ENCODE results near the gene LGALS1. TPM values are rescaled to one million over a fixed set of nuclear protein-coding genes. Genes with fewer than 3 reads are reported as not detected.
"Not testable (repeated sequence)": the region's sequence is repeated elsewhere in the genome, so short reads cannot be mapped to it uniquely, and the experiment has no call there.

Gene LGALS1
- total and polyA plus RNA-seq, 4 donors: 1,050 to 3,139 (median 1,511) TPM

GRCh38 chr22:37686002-37686982, 10.9 kb downstream of the LGALS1 start, which contains the start of gene NOL12:
TSS of gene NOL12 (plus strand) at chr22:37686343. CDS start at chr22:37686393, 50 bp downstream.
- Histone ChIP-seq H3K4me1 (ENCODE audit: control insufficient read depth in 1 of 2, insufficient read depth in 2 of 2, low read length in 2 of 2) (no peaks in the 10 kb centered on the region), H3K27me3 (ENCODE audit: control insufficient read depth in 1 of 2, insufficient read depth in 2 of 2, low read length in 1 of 2) (no peaks in the 10 kb centered on the region), H3K27ac (ENCODE audit: low read depth in 1 of 2, low read length in 2 of 2) (peak within 1 kb of the TSS in 1 of 2 donors; percentile 46), H3K36me3 (ENCODE audit: control insufficient read depth in 1 of 2, insufficient read depth in 2 of 2, low read length in 1 of 2) (no peaks in the 10 kb centered on the region), H3K4me3 (ENCODE audit: low read length in 2 of 2) (peak within 1 kb of the TSS; percentile 55 to 58), H3K9me3 (ENCODE audit: control insufficient read depth, low read length) (no peaks in the 10 kb centered on the region)
- intact Hi-C loops (cut with DNase I): loop anchor here (5.0 kb wide), 2 partner anchors 56 to 61 kb away; no protein-coding TSS in a partner anchor
- 1 to 2% methylated on average over 55 to 62 of the region's 62 CpGs for WGBS, 2 donors
- ATAC-seq (ENCODE audit: low FRiP score) (peak; percentile 94), DNase-seq (peak; percentile 88 to 93)

DNA sequence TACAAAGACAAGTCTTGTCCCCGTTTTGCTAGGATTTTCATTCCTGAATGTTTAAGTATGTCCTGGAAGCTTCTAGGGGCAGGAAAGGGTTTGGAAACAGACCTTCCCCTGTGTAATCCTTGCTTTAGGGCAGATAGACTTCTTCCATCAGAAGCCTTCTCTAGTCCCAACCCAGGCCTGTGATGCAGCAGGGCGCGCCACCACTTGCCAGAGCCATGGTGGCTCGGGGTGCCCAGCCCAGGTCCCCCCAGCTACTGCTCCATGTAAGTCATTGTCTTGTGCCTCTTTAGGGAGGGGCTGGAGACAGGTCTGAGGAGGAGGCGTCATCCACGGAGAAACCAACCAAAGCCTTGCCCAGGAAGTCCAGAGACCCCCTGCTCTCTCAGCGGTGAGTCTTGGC, 15.0 kb downstream of the LGALS1 start:
- Histone ChIP-seq H3K4me3 (ENCODE audit: low read length in 2 of 2) (no peak overlapping the region), H3K27ac (ENCODE audit: low read depth in 1 of 2, low read length in 2 of 2) (no peak overlapping the region), H3K9me3 (ENCODE audit: control insufficient read depth, low read length) (no peaks in the 10 kb centered on the region), H3K27me3 (ENCODE audit: control insufficient read depth in 1 of 2, insufficient read depth in 2 of 2, low read length in 1 of 2) (no peaks in the 10 kb centered on the region), H3K4me1 (ENCODE audit: control insufficient read depth in 1 of 2, insufficient read depth in 2 of 2, low read length in 2 of 2) (no peaks in the 10 kb centered on the region), H3K36me3 (ENCODE audit: control insufficient read depth in 1 of 2, insufficient read depth in 2 of 2, low read length in 1 of 2) (no peaks in the 10 kb centered on the region)
- WGBS, 2 donors: 92 to 94% methylated on average over 7 of the region's 7 CpGs
- no peak for ATAC-seq (ENCODE audit: low FRiP score)
- no peak for DNase-seq
- intact Hi-C loops (cut with DNase I): no loop called here

DNA sequence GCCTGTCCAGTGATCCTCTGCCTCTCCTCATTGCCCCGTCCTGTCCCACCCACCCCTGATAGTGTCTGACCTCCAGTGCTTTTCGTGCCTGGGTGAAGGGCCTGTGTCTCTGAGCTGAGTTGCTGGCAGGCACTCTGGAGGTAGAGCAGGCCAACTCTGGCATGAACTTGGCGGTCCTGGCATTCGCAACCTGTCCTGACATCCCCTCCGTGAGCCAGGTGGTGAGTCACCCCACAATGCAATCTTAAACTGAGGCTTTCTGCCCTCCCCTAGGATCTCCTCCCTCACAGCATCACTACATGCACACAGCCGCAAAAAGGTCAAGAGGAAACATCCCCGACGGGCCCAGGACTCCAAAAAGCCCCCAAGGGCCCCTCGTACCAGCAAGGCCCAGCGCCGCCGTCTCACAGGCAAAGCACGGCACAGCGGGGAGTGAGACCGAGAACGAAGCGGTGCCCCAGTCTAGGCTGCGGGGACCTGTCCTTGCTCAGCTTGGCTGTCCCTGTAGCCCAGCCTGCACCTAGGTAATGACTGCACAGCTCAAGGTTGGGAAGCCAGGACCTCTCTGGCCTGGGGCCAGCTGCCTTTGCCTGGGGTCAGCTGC, 15.6 kb downstream of the LGALS1 start:
- H3K4me3 ChIP-seq (ENCODE audit: low read length in 2 of 2): no peak overlapping the region
- intact Hi-C loops (cut with DNase I): no loop called here
- DNase-seq: no peak
- H3K4me1 ChIP-seq (ENCODE audit: control insufficient read depth in 1 of 2, insufficient read depth in 2 of 2, low read length in 2 of 2): no peaks in the 10 kb centered on the region
- H3K36me3 ChIP-seq (ENCODE audit: control insufficient read depth in 1 of 2, insufficient read depth in 2 of 2, low read length in 1 of 2): no peaks in the 10 kb centered on the region
- no peak for ATAC-seq (ENCODE audit: low FRiP score)
- H3K27me3 ChIP-seq (ENCODE audit: control insufficient read depth in 1 of 2, insufficient read depth in 2 of 2, low read length in 1 of 2): no peaks in the 10 kb centered on the region
- H3K9me3 ChIP-seq (ENCODE audit: control insufficient read depth, low read length): no peaks in the 10 kb centered on the region
- no peak overlapping the region for H3K27ac ChIP-seq (ENCODE audit: low read depth in 1 of 2, low read length in 2 of 2)
- WGBS, 2 donors: 86 to 89% methylated on average over 18 of the region's 18 CpGs

DNA sequence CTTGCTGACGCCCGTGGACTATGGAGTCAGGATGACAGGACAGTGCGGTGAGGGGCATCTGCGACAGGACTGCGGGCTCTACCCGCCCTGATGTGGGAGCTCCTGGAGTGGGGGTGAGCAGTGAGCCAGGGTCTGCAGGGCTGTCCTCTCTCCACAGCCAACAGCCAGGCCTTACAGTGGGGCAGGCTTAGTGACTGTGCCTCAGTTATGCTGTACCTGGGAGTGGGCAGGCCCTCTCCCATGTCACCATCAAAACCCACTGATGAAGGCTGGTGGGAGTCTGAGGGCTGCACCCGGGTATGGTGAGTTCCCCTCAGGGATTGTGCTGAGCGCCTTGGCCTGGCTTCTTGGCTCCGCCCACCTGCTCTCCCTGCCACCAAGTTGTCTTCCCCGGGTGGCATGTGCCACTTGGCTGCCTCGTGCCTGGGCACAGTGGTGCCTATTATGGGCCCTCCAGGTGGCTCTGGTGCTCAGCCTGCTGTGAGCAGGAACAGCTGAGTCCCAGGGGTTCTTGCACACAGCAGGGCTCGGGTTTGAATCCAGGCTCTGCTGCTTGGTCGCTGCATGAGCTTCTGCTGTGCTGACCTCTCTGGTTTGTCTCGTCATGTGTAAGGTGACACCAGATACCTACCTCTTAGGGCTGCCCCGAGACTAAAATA, 17.3 kb downstream of the LGALS1 start:
- Histone ChIP-seq H3K27ac (ENCODE audit: low read depth in 1 of 2, low read length in 2 of 2) (no peak overlapping the region), H3K9me3 (ENCODE audit: control insufficient read depth, low read length) (no peaks in the 10 kb centered on the region), H3K36me3 (ENCODE audit: control insufficient read depth in 1 of 2, insufficient read depth in 2 of 2, low read length in 1 of 2) (no peaks in the 10 kb centered on the region), H3K4me3 (ENCODE audit: low read length in 2 of 2) (no peak overlapping the region), H3K27me3 (ENCODE audit: control insufficient read depth in 1 of 2, insufficient read depth in 2 of 2, low read length in 1 of 2) (no peaks in the 10 kb centered on the region), H3K4me1 (ENCODE audit: control insufficient read depth in 1 of 2, insufficient read depth in 2 of 2, low read length in 2 of 2) (no peaks in the 10 kb centered on the region)
- intact Hi-C loops (cut with DNase I): no loop called here
- ATAC-seq (ENCODE audit: low FRiP score) (no peak), DNase-seq (no peak)
- 87 to 89% methylated on average over 15 of the region's 15 CpGs for WGBS, 2 donors

- H3K27me3 ChIP-seq (ENCODE audit: control insufficient read depth in 1 of 2, insufficient read depth in 2 of 2, low read length in 1 of 2); ATAC-seq (ENCODE audit: low FRiP score); H3K4me1 ChIP-seq (ENCODE audit: control insufficient read depth in 1 of 2, insufficient read depth in 2 of 2, low read length in 2 of 2); H3K36me3 ChIP-seq (ENCODE audit: control insufficient read depth in 1 of 2, insufficient read depth in 2 of 2, low read length in 1 of 2); H3K4me3 ChIP-seq (ENCODE audit: low read length in 2 of 2); DNase-seq; H3K9me3 ChIP-seq (ENCODE audit: control insufficient read depth, low read length); H3K27ac ChIP-seq (ENCODE audit: low read depth in 1 of 2, low read length in 2 of 2); intact Hi-C loops (cut with DNase I): not testable (repeated sequence)
- 53 to 66% methylated on average over 7 of the region's 7 CpGs for WGBS, 2 donors
Observed at GRCh38 chr22:37694131-37694530, 18.7 kb downstream of the LGALS1 start.

GRCh38 chr22:37696260-37696656, 20.8 kb downstream of the LGALS1 start:
- H3K27ac ChIP-seq (ENCODE audit: low read depth in 1 of 2, low read length in 2 of 2); H3K4me3 ChIP-seq (ENCODE audit: low read length in 2 of 2); intact Hi-C loops (cut with DNase I); H3K36me3 ChIP-seq (ENCODE audit: control insufficient read depth in 1 of 2, insufficient read depth in 2 of 2, low read length in 1 of 2); ATAC-seq (ENCODE audit: low FRiP score); H3K4me1 ChIP-seq (ENCODE audit: control insufficient read depth in 1 of 2, insufficient read depth in 2 of 2, low read length in 2 of 2); H3K9me3 ChIP-seq (ENCODE audit: control insufficient read depth, low read length); DNase-seq; H3K27me3 ChIP-seq (ENCODE audit: control insufficient read depth in 1 of 2, insufficient read depth in 2 of 2, low read length in 1 of 2): not testable (repeated sequence)
- WGBS, 2 donors: 13 to 16% methylated on average over 13 of the region's 13 CpGs

DNA sequence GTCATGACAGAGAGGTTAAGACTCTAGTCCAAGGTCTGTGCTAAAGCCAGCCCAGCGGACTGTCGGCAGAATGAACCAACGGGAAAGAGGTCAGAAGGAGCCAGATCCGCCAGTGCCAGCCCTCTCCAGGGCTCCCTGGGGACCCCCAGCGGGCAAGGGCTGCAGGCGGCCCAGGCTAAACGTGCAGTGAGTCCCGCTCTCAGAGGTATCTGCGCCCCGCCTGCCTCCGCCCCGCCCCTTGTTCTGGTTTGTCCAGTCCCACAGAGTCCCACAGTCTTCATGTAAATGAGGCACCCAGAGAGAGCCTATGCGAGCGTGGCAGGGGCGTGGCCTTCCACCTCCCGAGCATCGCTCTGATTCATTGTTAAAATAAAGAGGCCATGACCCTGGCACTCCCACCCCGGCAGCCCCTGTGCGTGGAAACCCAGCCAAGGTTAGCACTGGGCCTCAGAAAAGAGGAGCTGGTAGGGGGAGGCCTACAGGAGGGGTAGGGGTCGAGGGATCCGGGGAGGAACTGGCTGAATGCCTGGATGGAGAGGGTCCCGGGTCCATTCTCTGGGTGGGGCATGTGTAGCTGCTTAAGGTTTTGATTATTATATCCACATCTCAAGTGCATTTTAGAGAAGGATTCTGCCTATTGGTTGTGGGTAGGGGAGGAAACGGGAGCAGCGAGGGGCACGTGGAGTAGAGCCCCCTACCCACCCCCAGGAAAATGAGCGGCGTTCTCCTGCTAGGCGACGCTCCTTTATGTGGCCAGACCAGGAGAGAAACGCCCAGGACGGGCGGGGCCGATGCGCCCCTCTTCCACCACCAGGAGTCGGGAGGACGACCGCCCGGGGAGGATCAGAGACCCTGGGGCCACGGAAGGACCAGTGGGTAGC, 21.5 kb downstream of the LGALS1 start, which contains the start of gene TRIOBP:
Gene TRIOBP, plus strand, starts transcription at position 392 of the 881 bp plus-strand sequence. CDS start 4,318 bp downstream, outside the sequence.
- DNase-seq: peak; percentile 98
- Histone ChIP-seq H3K9me3 (ENCODE audit: control insufficient read depth, low read length) (no peaks in the 10 kb centered on the region), H3K36me3 (ENCODE audit: control insufficient read depth in 1 of 2, insufficient read depth in 2 of 2, low read length in 1 of 2) (no peaks in the 10 kb centered on the region), H3K27ac (ENCODE audit: low read depth in 1 of 2, low read length in 2 of 2) (peak within 1 kb of the TSS in 1 of 2 donors; percentile 13), H3K4me3 (ENCODE audit: low read length in 2 of 2) (no peak within 1 kb of the TSS), H3K27me3 (ENCODE audit: control insufficient read depth in 1 of 2, insufficient read depth in 2 of 2, low read length in 1 of 2) (no peaks in the 10 kb centered on the region), H3K4me1 (ENCODE audit: control insufficient read depth in 1 of 2, insufficient read depth in 2 of 2, low read length in 2 of 2) (no peaks in the 10 kb centered on the region)
- WGBS, 2 donors: 13 to 14% methylated on average over 39 of the region's 39 CpGs
- intact Hi-C loops (cut with DNase I): no loop called here
- ATAC-seq (ENCODE audit: low FRiP score): peak; percentile 95

GRCh38 chr22:37697538-37697835, 22.1 kb downstream of the LGALS1 start:
- peak; percentile 22 for ATAC-seq (ENCODE audit: low FRiP score)
- WGBS, 2 donors: 55 to 61% methylated on average over 3 of the region's 3 CpGs

More at GRCh38 chr22:37697538-37697835, 22.1 kb downstream of the LGALS1 start:
- Histone ChIP-seq H3K4me3 (ENCODE audit: low read length in 2 of 2) (no peak overlapping the region), H3K36me3 (ENCODE audit: control insufficient read depth in 1 of 2, insufficient read depth in 2 of 2, low read length in 1 of 2) (no peaks in the 10 kb centered on the region), H3K27ac (ENCODE audit: low read depth in 1 of 2, low read length in 2 of 2) (peak overlapping the region in 1 of 2 donors; percentile 13), H3K4me1 (ENCODE audit: control insufficient read depth in 1 of 2, insufficient read depth in 2 of 2, low read length in 2 of 2) (no peaks in the 10 kb centered on the region), H3K27me3 (ENCODE audit: control insufficient read depth in 1 of 2, insufficient read depth in 2 of 2, low read length in 1 of 2) (no peaks in the 10 kb centered on the region), H3K9me3 (ENCODE audit: control insufficient read depth, low read length) (no peaks in the 10 kb centered on the region)
- no peak for DNase-seq
- intact Hi-C loops (cut with DNase I): no loop called here
